GM12878 (cell line): ENCODE data around the gene THADA. TPM values are rescaled to one million over a fixed set of nuclear protein-coding genes. Genes with fewer than 3 reads are reported as not detected.

ENCODE experiments used
- BMI1 ChIP-seq: fragments of 450-650 bp; IDR thresholded peaks from 2 replicates; pipeline ENCODE4 v1.6.1; 2016; ENCODE audit warnings: mild to moderate bottlenecking, moderate library complexity, borderline replicate concordance
- CEBPZ ChIP-seq: fragments of 150-350 bp; IDR thresholded peaks from 2 replicates; pipeline ENCODE4 v1.6.1; 2016; ENCODE audit warnings: low read depth, low read length
- CHD1 ChIP-seq: IDR thresholded peaks from 2 replicates; pipeline ENCODE4 v1.6.1; 2012; ENCODE audit warnings: low read depth, low read length, improper control_type of control experiment
- E2F4 ChIP-seq: IDR thresholded peaks from 2 replicates; pipeline ENCODE4 v1.6.1; 2012; ENCODE audit warnings: low read depth, low read length, improper control_type of control experiment
- E4F1 ChIP-seq: fragments of 450-650 bp; IDR thresholded peaks from 2 replicates; pipeline ENCODE4 v1.6.1; 2018; ENCODE audit warnings: borderline replicate concordance, mild to moderate bottlenecking; ENCODE audit not compliant: partially characterized antibody
- EGR1 ChIP-seq, 2 experiments: IDR thresholded peaks; 1 replicate in 1 of 2; 2 replicates in 1 of 2; pipeline ENCODE4 v1.6.1; 2011 to 2012; ENCODE audit warnings: low read depth in 2 of 2, low read length in 2 of 2, borderline replicate concordance in 1 of 2, mild to moderate bottlenecking in 1 of 2, moderate library complexity in 1 of 2
- ELK1 ChIP-seq: IDR thresholded peaks from 2 replicates; pipeline ENCODE4 v1.6.1; 2012; ENCODE audit warnings: low read depth, low read length, improper control_type of control experiment
- GABPA ChIP-seq: IDR thresholded peaks from 2 replicates; pipeline ENCODE4 v1.6.1; 2014; ENCODE audit warnings: antibody characterized with exemption, low read depth, mild to moderate bottlenecking, inconsistent platforms
- GATAD2B ChIP-seq: fragments of 450-650 bp; conservative IDR thresholded peaks from 2 replicates; pipeline ENCODE4 v1.6.1; 2017; ENCODE audit warnings: low read depth, mild to moderate bottlenecking, moderate library complexity
- NFXL1 ChIP-seq: fragments of 450-650 bp; IDR thresholded peaks from 2 replicates; pipeline ENCODE4 v1.6.1; 2017; ENCODE audit warnings: antibody characterized with exemption, mild to moderate bottlenecking, borderline replicate concordance
- NFYA ChIP-seq: IDR thresholded peaks from 2 replicates; pipeline ENCODE4 v1.6.1; 2011; ENCODE audit warnings: low read depth, mild to moderate bottlenecking, low read length, improper control_type of control experiment, borderline replicate concordance
- PKNOX1 ChIP-seq: fragments of 450-650 bp; IDR thresholded peaks from 2 replicates; pipeline ENCODE4 v1.6.1; 2016; ENCODE audit warnings: mild to moderate bottlenecking
- POLR2A ChIP-seq: IDR thresholded peaks from 2 replicates; pipeline ENCODE4 v1.6.1; 2011; ENCODE audit warnings: low read depth, mild to moderate bottlenecking, low read length
- RBBP5 ChIP-seq: fragments of 200-600 bp; sonication (generic); conservative IDR thresholded peaks from 2 replicates; pipeline ENCODE4 v1.6.1; 2016
- SP1 ChIP-seq: IDR thresholded peaks from one replicate; pipeline ENCODE4 v1.6.1; 2011; ENCODE audit warnings: low read depth, low read length
- SPI1 ChIP-seq: IDR thresholded peaks from 2 replicates; pipeline ENCODE4 v1.6.1; 2011; ENCODE audit warnings: low read depth, mild to moderate bottlenecking, low read length, moderate library complexity, borderline replicate concordance; ENCODE audit not compliant: insufficient read depth
- polyA plus RNA-seq, 11 experiments: library from polyadenylated mRNA; depleted of rRNA in 4 of 11; unstranded in 6 of 11; stranded (reverse) in 5 of 11; fragments of >200 nt; fragmentation: Nextera tagmentation in 4 of 11; fragmentation: Illumina TruSeq in 1 of 11; extraction: Ambion mirVana in 4 of 11; extraction: Trizol in 1 of 11; gene quantifications; 1 replicate in 1 of 11; 2 replicates in 10 of 11; pipeline versions ENCODE4 v1.2.1 to v1.2.3, GENCODE V29; 2011 to 2016; ENCODE audit warnings: inconsistent platforms in 2 of 11, missing spikeins in 2 of 11, low read depth in 1 of 11
- total RNA-seq, 4 experiments: library from RNA; depleted of rRNA in 3 of 4; stranded (reverse); fragments of >200 nt in 3 of 4; fragmentation: Illumina TruSeq in 1 of 4; extraction: Trizol in 1 of 4; gene quantifications; 2 replicates each; pipeline versions ENCODE4 v1.2.1 to v1.2.3, GENCODE V29; 2013 to 2021

THADA gene
- total and polyA plus RNA-seq, 10 of the 15 experiments (the other 5 are each of a cell fraction or from before 2014, with no cell fraction given), result 14.6 to 33.2 (median 23.2) TPM

- TF ChIP-seq EGR1 (IDR thresholded peaks at IDR 0.05; ENCODE audit: borderline replicate concordance in 1 of 2, low read depth in 2 of 2, low read length in 2 of 2) (no peak), CEBPZ (0 out of 2 replicates have a peak, but pooled peaks have one; percentile 13), GABPA (peak; percentile 91), SP1 (peak; percentile 77), SPI1 (no peak), PKNOX1 (peak; percentile 22; the same call in 1 of the 2 replicates), GATAD2B (peak; percentile 48; the same call in 1 of the 2 replicates), RBBP5 (no peak), POLR2A (peak; percentile 99), NFYA (no peak; the same call in 1 of the 2 replicates), NFXL1 (no peak), E4F1 (peak; percentile 74), BMI1 (no peak), ELK1 (peak; percentile 76), CHD1 (no peak), E2F4 (no peak)
These were observed at the start of gene THADA (continued) for GRCh38 chr2:43595603-43596412.
